HEK293T (cell line): Measurements from ENCODE around the gene MIDN.
A peak's percentile ranks its signal among the peaks of the same experiment; 100 is the strongest.

Experiments used
- CTCF ChIA-PET: fragments of 350-600 bp; formaldehyde crosslinking; extraction: SDS; loops from one replicate; lab custom pipeline; 2021; ENCODE audit warnings: antibody characterized with exemption, inconsistent platforms; lab: Yijun Ruan, JAX
- POLR2A ChIA-PET: fragments of 350-600 bp; formaldehyde crosslinking; extraction: SDS; loops from one replicate; lab custom pipeline; 2020; ENCODE audit warnings: antibody characterized with exemption, inconsistent platforms; lab: Yijun Ruan, JAX
- DNase-seq: peaks from one replicate; pipeline ENCODE4 v3.0.0; 2012; ENCODE audit warnings: mixed read lengths; ENCODE audit errors: extremely low spot score
- ARNT ChIP-seq: fragments of 450-650 bp; IDR thresholded peaks from 2 replicates; pipeline ENCODE4 v1.6.1; 2017; ENCODE audit warnings: mild to moderate bottlenecking
- BHLHE40 ChIP-seq: fragments of 450-650 bp; IDR thresholded peaks from 2 replicates; pipeline ENCODE4 v1.6.1; 2016; ENCODE audit warnings: mild to moderate bottlenecking, moderate library complexity, borderline replicate concordance
- CTBP1 ChIP-seq: fragments of 450-650 bp; IDR thresholded peaks from 2 replicates; pipeline ENCODE4 v1.6.1; 2016; ENCODE audit warnings: borderline replicate concordance
- ELF4 ChIP-seq: fragments of 450-650 bp; IDR thresholded peaks from 2 replicates; pipeline ENCODE4 v1.6.1; 2017; ENCODE audit warnings: antibody characterized with exemption
- FOXA1 ChIP-seq: fragments of 450-650 bp; IDR thresholded peaks from 2 replicates; pipeline ENCODE4 v1.6.1; 2016; ENCODE audit warnings: mild to moderate bottlenecking
- FOXK2 ChIP-seq: fragments of 450-650 bp; IDR thresholded peaks from 2 replicates; pipeline ENCODE4 v1.6.1; 2016; ENCODE audit warnings: mild to moderate bottlenecking
- FOXM1 ChIP-seq: fragments of 450-650 bp; IDR thresholded peaks from 2 replicates; pipeline ENCODE4 v1.6.1; 2017; ENCODE audit warnings: mild to moderate bottlenecking, borderline replicate concordance
- HDGF ChIP-seq: fragments of 450-650 bp; IDR thresholded peaks from 2 replicates; pipeline ENCODE4 v1.6.1; 2017; ENCODE audit warnings: antibody characterized with exemption, borderline replicate concordance
- L3MBTL2 ChIP-seq: fragments of 450-650 bp; conservative IDR thresholded peaks from 2 replicates; pipeline ENCODE4 v1.6.1; 2016; ENCODE audit warnings: mild to moderate bottlenecking
- LEF1 ChIP-seq: fragments of 450-650 bp; IDR thresholded peaks from 2 replicates; pipeline ENCODE4 v1.6.1; 2017; ENCODE audit warnings: mild to moderate bottlenecking, borderline replicate concordance
- NFRKB ChIP-seq: fragments of 450-650 bp; IDR thresholded peaks from 2 replicates; pipeline ENCODE4 v1.6.1; 2016; ENCODE audit warnings: mild to moderate bottlenecking, moderate library complexity
- SP1 ChIP-seq: fragments of 450-650 bp; IDR thresholded peaks from 2 replicates; pipeline ENCODE4 v1.6.1; 2017
- SUZ12 ChIP-seq: fragments of 450-650 bp; IDR thresholded peaks from 2 replicates; pipeline ENCODE4 v1.6.1; 2016; ENCODE audit warnings: mild to moderate bottlenecking
- ZNF384 ChIP-seq: fragments of 450-650 bp; IDR thresholded peaks from 2 replicates; pipeline ENCODE4 v1.6.1; 2016
- TF ChIP-seq, protein P1 (sequence below): fragments of 450-650 bp; IDR thresholded peaks from 2 replicates; pipeline ENCODE4 v1.6.1; 2016

MIDN gene

DNA sequence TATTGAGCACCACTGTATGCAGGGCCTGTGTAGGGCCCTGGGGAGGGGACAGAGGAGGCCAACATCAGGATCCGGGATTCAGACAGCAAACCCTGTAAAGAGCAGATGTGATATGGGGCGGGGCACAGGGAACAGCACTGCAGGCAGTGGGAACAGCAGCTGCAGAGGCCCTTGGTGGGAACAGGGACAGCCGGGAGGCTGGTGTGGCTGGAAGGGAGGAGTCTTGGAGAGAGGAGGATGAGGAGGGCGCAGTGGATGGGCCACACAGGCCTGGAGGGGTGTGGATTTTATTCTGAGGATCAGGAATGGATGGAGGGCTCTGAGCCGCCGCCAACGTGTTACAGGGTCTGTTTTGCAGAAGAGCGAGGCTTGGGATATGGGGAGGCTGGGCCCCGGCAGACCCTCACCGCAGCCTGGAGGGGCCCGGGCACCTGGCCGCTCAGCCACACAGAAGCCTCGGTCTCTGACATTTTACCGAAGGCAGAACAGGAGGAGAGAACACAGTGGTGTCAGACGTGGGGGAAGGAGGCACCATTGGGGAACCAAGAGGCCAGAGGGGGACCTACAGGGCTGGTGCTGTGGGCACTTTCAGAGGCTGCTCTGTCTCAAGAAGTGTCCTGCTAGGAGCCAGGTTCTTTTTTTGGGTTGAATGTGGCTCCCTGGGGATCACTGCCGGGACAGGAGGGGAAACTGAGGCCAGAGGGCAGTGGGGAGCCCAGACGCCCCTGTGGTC lies 44.2 kb downstream of the MIDN start:
- ChIA-PET CTCF (no interaction called here), POLR2A (no interaction called here)
- no peak for DNase-seq
- no peak for TF ChIP-seq ZNF384
- TF ChIP-seq ARNT = no peak
- TF ChIP-seq CTBP1 = no peak
- no peak for TF ChIP-seq FOXM1
- no peak for TF ChIP-seq BHLHE40
- TF ChIP-seq NFRKB = no peak
- TF ChIP-seq FOXA1 = no peak
- no peak for TF ChIP-seq LEF1

DNA sequence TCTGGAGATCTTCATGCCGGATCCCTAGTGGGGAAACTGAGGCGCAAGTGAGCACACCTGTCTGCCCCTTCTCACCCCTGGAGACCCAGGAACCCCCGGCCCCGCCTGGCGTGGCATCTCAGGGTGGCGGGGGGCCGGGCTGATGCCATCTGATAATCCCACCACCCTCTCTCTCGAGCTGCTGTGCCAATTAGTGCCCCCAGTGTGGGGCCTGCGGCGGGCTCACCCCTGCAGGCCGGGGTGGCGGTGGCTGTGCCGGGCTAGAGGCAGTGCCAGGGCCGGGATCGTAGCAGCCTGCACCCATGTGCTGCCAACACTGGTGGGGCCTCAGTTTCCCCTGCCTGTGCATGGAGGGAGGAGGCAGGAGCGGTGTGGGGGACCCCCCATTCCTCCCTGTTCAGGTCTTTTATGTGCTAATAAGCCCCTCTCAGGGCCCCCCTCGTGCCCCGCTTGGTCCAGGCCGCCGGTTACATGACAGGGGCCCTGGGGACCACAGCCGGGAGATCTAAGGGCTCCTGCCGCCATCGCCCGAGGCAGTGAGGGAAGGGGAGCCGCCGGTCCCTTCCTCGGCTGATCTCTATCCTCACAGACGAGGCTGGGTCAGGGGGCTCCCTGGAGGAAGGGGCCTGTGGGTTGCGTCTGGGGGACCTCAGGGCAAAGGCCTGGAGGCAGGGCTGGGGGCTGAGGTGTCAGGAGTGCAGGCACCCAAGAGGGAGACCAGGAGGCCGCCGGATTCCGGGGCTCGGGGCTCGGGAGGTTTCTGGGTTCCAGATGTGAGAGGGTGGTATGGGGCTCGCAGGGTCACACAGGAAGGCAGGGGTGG lies 45.6 kb downstream of the MIDN start:
- no peak for TF ChIP-seq HDGF
- no peak for TF ChIP-seq SUZ12
- no peak for TF ChIP-seq FOXK2
- TF ChIP-seq FOXM1 = no peak
- no peak for TF ChIP-seq SP1
- TF ChIP-seq FOXA1 = no peak
- no peak for TF ChIP-seq LEF1
- no peak for TF ChIP-seq ELF4
- TF ChIP-seq L3MBTL2 = no peak
- TF ChIP-seq BHLHE40 = no peak
- ChIA-PET CTCF (no interaction called here), POLR2A (no interaction called here)
- DNase-seq = no peak

DNA sequence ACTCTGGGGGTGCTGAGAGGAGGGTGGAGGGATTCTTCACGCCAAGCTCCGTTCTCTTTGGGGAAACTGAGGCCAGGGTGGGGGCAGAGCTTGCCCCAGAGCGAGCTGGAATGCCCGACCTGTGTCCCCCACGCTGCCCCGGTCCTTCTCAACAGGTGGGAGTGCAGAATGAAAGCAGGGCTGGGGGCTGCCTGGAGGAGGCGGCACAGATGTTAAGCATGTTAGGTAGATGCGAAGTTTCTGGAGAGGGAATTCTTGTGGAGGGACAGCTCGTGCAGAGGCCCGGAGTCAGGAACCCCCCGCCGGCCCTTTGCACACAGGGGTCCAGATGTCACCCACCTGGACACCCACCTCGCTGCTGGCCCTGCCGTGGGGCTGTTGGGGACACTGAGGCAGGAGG lies 46.3 kb downstream of the MIDN start:
- TF ChIP-seq NFRKB = no peak
- CTCF ChIA-PET = no interaction called here
- DNase-seq = no peak
- POLR2A ChIA-PET = no interaction called here

DNA sequence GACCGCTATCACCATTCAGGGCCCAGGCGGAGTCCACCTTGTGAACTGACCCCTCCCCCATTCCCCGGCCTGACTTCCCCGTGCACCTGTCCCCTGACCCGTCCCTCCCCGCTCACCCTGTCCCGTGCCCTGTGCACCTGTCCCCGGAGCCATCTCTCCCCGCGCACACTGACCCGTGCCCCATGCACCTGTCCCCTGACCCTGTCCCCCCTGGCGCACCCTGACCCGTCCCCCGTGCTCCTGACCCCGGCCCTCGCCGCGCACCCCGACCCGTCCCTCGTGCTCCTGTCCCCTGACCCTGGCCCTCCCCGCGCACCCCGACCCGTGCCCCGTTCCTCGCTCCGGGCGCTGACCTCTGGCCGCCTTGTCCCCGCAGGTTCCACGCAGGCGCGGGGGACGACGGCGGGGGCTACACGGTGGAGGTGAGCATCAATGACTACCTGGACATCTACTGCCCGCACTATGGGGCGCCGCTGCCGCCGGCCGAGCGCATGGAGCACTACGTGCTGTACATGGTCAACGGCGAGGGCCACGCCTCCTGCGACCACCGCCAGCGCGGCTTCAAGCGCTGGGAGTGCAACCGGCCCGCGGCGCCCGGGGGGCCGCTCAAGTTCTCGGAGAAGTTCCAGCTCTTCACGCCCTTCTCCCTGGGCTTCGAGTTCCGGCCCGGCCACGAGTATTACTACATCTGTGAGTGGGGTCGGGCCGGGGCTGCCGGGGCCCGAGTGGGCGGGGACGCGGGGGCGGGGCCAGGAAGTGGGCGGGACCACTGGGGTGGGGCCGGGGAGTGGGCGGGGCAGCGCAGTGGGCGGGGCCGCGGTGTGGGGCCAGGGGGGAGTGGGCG lies 47.0 kb downstream of the MIDN start:
- ChIA-PET POLR2A (no interaction called here), CTCF (no interaction called here)
- TF ChIP-seq FOXM1 (no peak), SP1 (0 out of 2 replicates have a peak, but pooled peaks have one; percentile 6)
- peak; percentile 89 for DNase-seq

DNA sequence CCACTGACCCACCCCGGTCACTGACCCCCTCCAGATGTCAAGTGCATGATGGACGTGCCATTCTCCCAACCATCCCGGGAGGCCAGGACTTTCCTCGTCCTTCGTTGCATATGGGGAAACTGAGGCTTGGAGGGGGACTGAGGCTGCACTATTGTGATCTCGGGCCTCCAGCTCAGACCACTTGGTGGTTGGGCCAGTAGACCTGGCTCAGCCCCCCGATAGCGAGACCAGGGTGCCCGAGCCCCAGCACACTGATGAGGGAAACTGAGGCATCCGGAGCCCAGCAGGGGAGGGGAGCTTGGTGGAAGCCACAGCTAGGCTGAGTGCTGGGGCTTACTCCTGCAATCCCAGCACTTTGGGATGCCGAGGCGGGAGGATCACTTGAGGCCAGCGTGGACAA lies 47.7 kb downstream of the MIDN start:
- ChIA-PET CTCF (no interaction called here), POLR2A (no interaction called here)
- no peak for DNase-seq
- TF ChIP-seq ARNT (no peak), FOXA1 (no peak), BHLHE40 (no peak), L3MBTL2 (no peak), ZNF384 (no peak)

DNA sequence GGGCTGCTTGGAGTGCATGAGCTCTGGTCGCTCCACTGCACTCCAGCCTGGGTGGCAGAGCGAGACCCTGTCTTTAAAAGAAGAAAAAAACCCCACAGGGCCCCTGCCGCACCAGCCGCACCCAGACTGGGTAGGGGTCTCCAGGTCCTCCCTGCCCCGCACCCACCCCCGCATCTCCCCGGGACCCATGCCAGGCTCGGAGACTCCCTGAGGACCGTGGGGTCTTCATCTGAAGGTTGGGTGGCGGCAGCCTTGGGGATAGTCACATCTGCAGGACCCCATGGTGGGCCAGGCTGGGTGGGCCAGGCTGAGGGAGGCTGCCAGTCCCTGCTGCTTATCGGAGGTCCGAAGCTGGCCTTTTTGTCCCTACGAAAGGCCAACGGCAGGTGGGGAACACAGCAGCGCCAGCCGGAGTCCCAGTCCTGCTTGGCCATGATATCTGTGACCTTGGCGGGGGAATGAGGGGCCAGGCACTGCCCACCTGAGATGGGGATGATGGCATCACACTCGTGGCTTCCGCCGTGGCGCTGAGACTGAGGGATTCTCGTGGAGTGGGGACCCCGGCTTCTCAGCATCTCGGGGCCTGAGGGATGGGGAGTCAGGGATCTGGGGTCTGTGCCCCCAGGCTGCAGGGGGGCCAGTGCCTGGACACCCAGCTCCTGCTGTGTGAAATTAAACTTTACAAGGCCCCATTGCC lies 48.3 kb downstream of the MIDN start:
- ChIA-PET CTCF (no interaction called here), POLR2A (no interaction called here)

DNA sequence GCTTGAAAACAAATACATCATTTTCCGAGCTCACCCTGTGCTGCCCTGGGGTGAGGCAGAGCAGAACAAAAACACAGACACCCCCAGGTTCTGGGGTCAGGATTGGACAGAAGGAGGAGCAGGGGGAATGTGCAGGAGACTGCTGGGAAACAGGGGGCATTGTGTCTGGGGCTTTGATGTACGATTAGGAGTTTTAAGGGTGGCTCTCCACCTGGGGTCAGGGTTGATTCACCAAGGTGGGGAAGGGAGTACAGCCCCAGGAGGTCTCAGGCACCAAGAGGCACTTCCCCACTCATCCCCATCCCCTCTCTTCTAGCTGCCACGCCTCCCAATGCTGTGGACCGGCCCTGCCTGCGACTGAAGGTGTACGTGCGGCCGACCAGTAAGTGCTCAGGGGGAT lies 49.9 kb downstream of the MIDN start:
- no peak for DNase-seq
- TF ChIP-seq FOXK2 (no peak), ZNF384 (no peak), L3MBTL2 (no peak), HDGF (no peak), LEF1 (no peak), FOXM1 (no peak), ELF4 (no peak), BHLHE40 (no peak), ARNT (no peak), SUZ12 (no peak), SP1 (no peak)
- TF ChIP-seq, protein P1, sequence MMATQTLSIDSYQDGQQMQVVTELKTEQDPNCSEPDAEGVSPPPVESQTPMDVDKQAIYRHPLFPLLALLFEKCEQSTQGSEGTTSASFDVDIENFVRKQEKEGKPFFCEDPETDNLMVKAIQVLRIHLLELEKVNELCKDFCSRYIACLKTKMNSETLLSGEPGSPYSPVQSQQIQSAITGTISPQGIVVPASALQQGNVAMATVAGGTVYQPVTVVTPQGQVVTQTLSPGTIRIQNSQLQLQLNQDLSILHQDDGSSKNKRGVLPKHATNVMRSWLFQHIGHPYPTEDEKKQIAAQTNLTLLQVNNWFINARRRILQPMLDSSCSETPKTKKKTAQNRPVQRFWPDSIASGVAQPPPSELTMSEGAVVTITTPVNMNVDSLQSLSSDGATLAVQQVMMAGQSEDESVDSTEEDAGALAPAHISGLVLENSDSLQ = no peak
- ChIA-PET POLR2A (interaction anchor here (1.4 kb wide), 1 partner anchor 23 kb away, joined by 4 read pairs; the partner anchor contains the start of gene FAM174C), CTCF (no interaction called here)

More for the DNA sequence above, 48.3 kb downstream of the MIDN start:
- DNase-seq = no peak
- TF ChIP-seq LEF1 (no peak), FOXM1 (no peak), SUZ12 (no peak), CTBP1 (no peak), ARNT (no peak)
